ENCODE data around the gene MICU1. TPM values are rescaled to one million over a fixed set of nuclear protein-coding genes. Genes with fewer than 3 reads are reported as not detected.
A peak's percentile ranks its signal among the peaks of the same experiment; 100 is the strongest.
"Not testable (repeated sequence)": the region's sequence is repeated elsewhere in the genome, so short reads cannot be mapped to it uniquely, and the experiment has no call there.

Gene MICU1
- total and polyA plus RNA-seq, 7 donors = 29.4 to 53.5 (median 33.9) TPM

DNA sequence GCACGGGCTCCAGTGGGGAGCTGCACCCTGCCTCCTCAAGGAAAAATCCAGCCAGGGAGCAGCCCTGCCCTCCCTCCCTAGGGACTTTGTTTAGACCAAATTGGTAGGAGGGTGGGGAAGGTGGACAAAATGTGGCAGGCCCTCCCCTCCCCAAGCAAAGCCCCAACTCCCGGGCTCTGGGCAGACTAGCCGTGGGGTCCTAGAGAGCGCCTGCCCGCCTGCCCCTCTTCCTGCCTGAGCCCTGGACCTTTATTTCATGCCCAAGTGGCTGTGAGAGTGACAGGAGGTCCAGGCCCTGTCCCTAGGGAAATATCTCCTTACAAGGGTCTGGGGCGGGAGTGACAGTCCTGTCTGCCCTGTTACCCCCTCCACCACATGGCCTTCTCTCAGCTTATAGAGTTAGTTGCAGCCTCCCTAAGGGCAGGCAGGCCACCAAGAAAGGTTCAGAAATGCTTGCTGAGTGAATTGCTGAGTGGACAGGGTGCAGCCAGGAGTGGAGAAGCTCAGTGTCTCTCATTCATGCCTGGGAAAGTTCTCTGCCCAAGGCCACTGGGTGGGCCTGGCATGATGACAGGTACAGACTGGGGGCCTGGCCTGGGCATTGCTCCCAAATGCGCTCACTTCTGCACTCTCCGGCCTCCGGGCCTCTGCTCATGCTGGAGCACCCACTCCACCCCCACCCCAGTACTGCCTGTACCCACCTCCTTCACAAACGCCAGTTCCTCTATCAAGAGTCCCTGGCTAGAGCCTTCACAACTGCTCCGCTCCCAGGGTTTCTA lies 296.4 kb downstream of the MICU1 start:
- Histone ChIP-seq H3K9me3 (no peaks in the 10 kb centered on the region), H3K27me3 (no peaks in the 10 kb centered on the region), H3K4me3 (no peak overlapping the region), H3K4me1 (peaks cover 0 to 55% (median 50%) of the 10 kb centered on the region in 4 donors), H3K36me3 (peaks cover 0 to 8% (median 0%) of the 10 kb centered on the region in 4 donors), H3K27ac (peak overlapping the region in 3 of 4 donors; percentile 9 to 45 (median 15))
- WGBS, 2 donors = 86 to 90% methylated on average over 11 of the region's 11 CpGs
- DNase-seq = no peak
- intact Hi-C loops (cut with DNase I) = loop anchor here (10.0 kb wide), 1 partner anchor 435 kb away; no protein-coding TSS in a partner anchor
- no peak for TF ChIP-seq POLR2AphosphoS5 (IDR thresholded peaks at IDR 0.05)
- TF ChIP-seq POLR2A (IDR thresholded peaks at IDR 0.05) = no peak
- TF ChIP-seq, protein P1, sequence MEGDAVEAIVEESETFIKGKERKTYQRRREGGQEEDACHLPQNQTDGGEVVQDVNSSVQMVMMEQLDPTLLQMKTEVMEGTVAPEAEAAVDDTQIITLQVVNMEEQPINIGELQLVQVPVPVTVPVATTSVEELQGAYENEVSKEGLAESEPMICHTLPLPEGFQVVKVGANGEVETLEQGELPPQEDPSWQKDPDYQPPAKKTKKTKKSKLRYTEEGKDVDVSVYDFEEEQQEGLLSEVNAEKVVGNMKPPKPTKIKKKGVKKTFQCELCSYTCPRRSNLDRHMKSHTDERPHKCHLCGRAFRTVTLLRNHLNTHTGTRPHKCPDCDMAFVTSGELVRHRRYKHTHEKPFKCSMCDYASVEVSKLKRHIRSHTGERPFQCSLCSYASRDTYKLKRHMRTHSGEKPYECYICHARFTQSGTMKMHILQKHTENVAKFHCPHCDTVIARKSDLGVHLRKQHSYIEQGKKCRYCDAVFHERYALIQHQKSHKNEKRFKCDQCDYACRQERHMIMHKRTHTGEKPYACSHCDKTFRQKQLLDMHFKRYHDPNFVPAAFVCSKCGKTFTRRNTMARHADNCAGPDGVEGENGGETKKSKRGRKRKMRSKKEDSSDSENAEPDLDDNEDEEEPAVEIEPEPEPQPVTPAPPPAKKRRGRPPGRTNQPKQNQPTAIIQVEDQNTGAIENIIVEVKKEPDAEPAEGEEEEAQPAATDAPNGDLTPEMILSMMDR (IDR thresholded peaks at IDR 0.05) = no peak
- TF ChIP-seq EP300 (IDR thresholded peaks at IDR 0.05) = no peak

DNA sequence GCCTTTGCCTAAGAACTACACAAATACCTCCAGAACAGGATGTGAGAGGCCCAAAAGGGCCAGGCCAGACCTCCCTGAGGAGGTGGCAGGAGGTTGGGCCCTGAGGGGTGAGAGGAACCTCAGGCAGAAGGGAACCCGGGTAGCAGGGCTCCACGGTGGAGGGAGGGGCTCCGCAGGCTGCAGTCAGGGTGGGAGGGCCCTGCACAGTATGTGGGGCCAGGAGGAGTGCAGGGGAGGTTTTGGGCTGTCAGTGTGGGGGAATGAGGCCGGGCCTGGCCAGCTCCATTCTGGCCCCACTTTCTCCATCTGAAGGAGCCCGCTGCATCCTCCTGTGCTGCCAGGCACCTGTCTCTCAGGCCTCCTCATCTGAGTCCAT lies 297.1 kb downstream of the MICU1 start:
- Histone ChIP-seq H3K36me3 (peaks cover 0 to 6% (median 0%) of the 10 kb centered on the region in 4 donors), H3K27me3 (no peaks in the 10 kb centered on the region), H3K4me3 (no peak overlapping the region), H3K9me3 (no peaks in the 10 kb centered on the region), H3K4me1 (peaks cover 0 to 48% (median 45%) of the 10 kb centered on the region in 4 donors), H3K27ac (peak overlapping the region; percentile 39 to 63 (median 49))
- TF ChIP-seq EP300 (IDR thresholded peaks at IDR 0.05) = no peak
- TF ChIP-seq, protein P1 (IDR thresholded peaks at IDR 0.05) = no peak
- no peak for DNase-seq
- WGBS, 2 donors = 49 to 73% methylated on average over 5 of the region's 5 CpGs
- intact Hi-C loops (cut with DNase I) = no loop called here

DNA sequence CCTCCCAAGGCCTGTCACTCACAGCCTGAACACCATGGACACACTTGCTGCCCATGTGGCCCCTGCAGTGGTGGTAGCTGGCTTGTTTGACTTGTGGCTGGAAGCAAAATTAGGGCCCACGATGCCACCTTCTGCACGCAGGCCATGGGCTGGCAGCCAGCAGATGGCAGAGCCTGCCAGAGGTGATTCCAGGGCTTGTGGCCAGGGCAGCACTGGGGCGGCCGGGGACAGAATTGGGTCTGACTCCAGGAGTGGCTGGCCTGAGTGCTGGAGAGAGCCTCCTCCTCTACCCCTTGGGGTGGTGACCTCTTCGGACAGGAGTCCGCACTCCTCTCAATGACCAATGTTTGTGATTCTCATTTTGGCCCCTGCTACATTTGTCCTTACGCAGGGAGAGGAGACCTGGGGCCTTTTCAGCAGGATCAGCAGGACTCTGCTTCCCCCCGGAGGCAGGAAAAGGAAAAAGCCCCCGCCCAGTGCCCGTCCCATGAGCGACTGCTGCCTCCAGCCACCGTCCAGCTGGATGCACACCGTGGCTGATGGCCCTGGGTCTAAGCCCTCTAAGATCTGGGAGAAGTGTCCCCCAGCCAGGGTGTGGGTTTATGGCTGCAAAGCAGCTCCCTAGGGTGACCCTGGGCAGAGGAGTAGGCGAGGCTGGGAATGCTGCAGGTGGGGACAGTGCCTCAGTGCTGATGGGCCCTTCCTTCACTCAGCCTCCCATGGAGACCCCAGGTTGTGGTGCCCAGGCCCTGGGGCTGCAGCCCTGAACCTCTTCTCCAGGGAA lies 297.6 kb downstream of the MICU1 start:
- Histone ChIP-seq H3K27ac (peak overlapping the region; percentile 39 to 63 (median 49)), H3K27me3 (no peaks in the 10 kb centered on the region), H3K4me3 (no peak overlapping the region), H3K9me3 (no peaks in the 10 kb centered on the region), H3K36me3 (peaks cover 0 to under 1% (median 0%) of the 10 kb centered on the region in 4 donors), H3K4me1 (peaks cover 0 to 43% (median 42%) of the 10 kb centered on the region in 4 donors)
- WGBS, 2 donors = 19 to 48% methylated on average over 14 of the region's 14 CpGs
- peak; percentile 89 for DNase-seq
- TF ChIP-seq, protein P1 (IDR thresholded peaks at IDR 0.05) = peak; percentile 42 to 61 (median 50)
- TF ChIP-seq POLR2AphosphoS5 (IDR thresholded peaks at IDR 0.05) = peak in 1 of 4 donors; percentile 28
- TF ChIP-seq EP300 (IDR thresholded peaks at IDR 0.05) = no peak
- intact Hi-C loops (cut with DNase I) = no loop called here

DNA sequence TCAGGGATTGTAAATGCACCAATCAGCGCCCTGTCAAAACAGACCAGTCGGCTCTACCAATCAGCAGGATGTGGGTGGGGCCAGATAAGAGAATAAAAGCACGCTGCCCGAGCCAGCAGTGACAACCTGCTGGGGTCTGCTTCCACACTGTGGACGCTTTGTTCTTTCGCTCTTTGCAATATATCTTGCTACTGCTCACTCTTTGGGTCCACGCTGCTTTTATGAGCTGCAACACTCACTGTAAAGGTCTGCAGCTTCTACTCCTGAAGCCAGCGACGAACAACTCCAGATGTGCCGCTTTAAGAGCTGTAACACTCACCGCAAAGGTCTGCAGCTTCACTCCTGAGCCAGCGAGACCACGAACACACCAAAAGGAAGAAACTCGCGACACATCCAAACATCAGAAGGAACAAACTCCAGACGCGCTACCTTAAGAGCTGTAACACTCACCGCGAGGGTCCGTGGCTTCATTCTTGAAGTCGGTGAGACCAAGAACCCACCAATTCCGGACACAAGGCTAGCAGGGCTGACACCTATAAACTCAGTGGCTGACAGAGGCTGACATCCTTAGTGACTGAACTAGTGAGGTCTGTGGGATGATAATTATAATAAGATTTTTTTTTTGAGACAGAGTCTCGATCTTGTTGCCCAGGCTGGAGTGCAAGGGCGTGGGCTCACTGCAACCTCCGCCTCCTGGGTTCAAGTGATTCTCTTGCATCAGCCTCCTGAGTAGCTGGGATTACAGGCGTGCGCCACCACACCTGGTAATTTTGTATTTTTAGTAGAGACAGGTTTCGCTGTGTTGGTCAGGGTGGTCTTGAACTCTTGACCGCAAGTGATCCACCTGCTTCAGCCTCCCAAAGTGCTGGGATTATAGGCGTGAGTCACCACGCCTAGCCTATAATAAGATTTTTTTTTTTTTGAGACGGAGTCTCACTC lies 298.9 kb downstream of the MICU1 start:
- H3K4me3 ChIP-seq; H3K9me3 ChIP-seq; H3K27me3 ChIP-seq; intact Hi-C loops (cut with DNase I); H3K36me3 ChIP-seq; DNase-seq: not testable (repeated sequence)
- peak overlapping the region in 3 of 4 donors; percentile 39 to 63 (median 51) for H3K27ac ChIP-seq
- 65 to 84% methylated on average over 32 of the region's 32 CpGs for WGBS, 2 donors
- peaks cover 0 to 33% (median 32%) of the 10 kb centered on the region in 4 donors for H3K4me1 ChIP-seq
- TF ChIP-seq POLR2AphosphoS5 (IDR thresholded peaks at IDR 0.05) = peak in 3 of 4 donors; percentile 19 to 39 (median 25)

Measured in sigmoid colon (tissue), 7 donors.